ENCODE data around the gene OR51S1.

The OR51S1 gene

DNA sequence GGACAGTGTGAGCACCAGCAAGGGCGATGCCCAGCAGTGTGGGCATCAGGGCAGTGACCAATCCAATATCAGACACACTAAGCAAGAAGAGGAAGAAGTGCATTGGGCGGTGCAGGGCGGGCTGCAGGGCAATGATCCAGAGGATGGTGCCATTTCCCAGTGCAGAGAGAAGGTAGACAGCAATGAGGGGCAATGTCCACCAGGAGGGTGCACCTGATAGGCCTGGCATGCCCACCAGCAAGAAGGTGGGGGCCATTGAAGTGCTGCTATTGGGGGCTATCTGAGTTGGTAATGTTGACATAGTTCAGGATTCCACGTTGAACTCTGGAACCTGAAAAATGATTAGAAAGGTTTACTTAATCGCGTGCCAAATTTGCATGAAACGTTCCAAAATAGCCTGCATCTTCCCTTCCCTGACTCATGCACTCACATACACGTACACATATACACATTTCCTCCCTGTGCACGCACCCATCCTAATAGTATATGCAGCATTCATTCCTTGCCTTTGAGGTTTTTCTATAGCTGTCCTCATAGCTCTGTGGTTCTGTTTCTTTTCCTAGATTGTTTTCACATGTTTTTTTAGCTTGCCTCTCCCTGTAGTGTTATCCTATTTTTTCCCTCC, at the start of gene OR51S1:
TSS of gene OR51S1 (minus strand) at position 301 of the 625 bp plus-strand sequence. CDS start at position 301, 0 bp downstream.
- Mint-ChIP-seq H3K27me3 (ENCODE audit: low read depth) (no peaks in the 10 kb centered on the region), H3K9me3 (peaks cover 8% of the 10 kb centered on the region)

GRCh38 chr11:4891996-4892640, 43.1 kb upstream of the OR51S1 start:
- no peaks in the 10 kb centered on the region for H3K36me3 Mint-ChIP-seq (ENCODE audit: low read depth)
- H3K4me3 Mint-ChIP-seq: no peak overlapping the region
- no peak overlapping the region for H3K27ac Mint-ChIP-seq
- H3K27me3 Mint-ChIP-seq (ENCODE audit: low read depth): no peaks in the 10 kb centered on the region
- H3K4me1 Mint-ChIP-seq: peaks cover 9% of the 10 kb centered on the region
- no peak for TF ChIP-seq CTCF (IDR thresholded peaks at IDR 0.05; ENCODE audit: unreplicated experiment in 3 of 3)
- H3K9me3 Mint-ChIP-seq: no peaks in the 10 kb centered on the region

More for the DNA sequence above, at the start of gene OR51S1:
- H3K4me3 Mint-ChIP-seq: no peak within 1 kb of the TSS
- H3K27ac Mint-ChIP-seq: no peak within 1 kb of the TSS
- no peaks in the 10 kb centered on the region for H3K4me1 Mint-ChIP-seq
- TF ChIP-seq CTCF (IDR thresholded peaks at IDR 0.05; ENCODE audit: unreplicated experiment in 3 of 3): no peak
- H3K36me3 Mint-ChIP-seq (ENCODE audit: low read depth): no peaks in the 10 kb centered on the region

- H3K27me3 Mint-ChIP-seq (ENCODE audit: low read depth): no peaks in the 10 kb centered on the region
- H3K27ac Mint-ChIP-seq: no peak overlapping the region
- TF ChIP-seq CTCF (IDR thresholded peaks at IDR 0.05; ENCODE audit: unreplicated experiment in 3 of 3): no peak
- H3K36me3 Mint-ChIP-seq (ENCODE audit: low read depth): no peaks in the 10 kb centered on the region
- peaks cover 9% of the 10 kb centered on the region for H3K4me1 Mint-ChIP-seq
- H3K4me3 Mint-ChIP-seq: no peak overlapping the region
- no peaks in the 10 kb centered on the region for H3K9me3 Mint-ChIP-seq
Observed at GRCh38 chr11:4890279-4890678, 41.3 kb upstream of the OR51S1 start.

GRCh38 chr11:4887591-4887990, 38.6 kb upstream of the OR51S1 start:
- H3K9me3 Mint-ChIP-seq: no peaks in the 10 kb centered on the region
- H3K27me3 Mint-ChIP-seq (ENCODE audit: low read depth): no peaks in the 10 kb centered on the region
- H3K27ac Mint-ChIP-seq: peak overlapping the region in 1 of 3 experiments; percentile 13
- TF ChIP-seq CTCF (IDR thresholded peaks at IDR 0.05; ENCODE audit: unreplicated experiment in 3 of 3): no peak
- H3K4me1 Mint-ChIP-seq: peaks cover 25% of the 10 kb centered on the region
- H3K36me3 Mint-ChIP-seq (ENCODE audit: low read depth): no peaks in the 10 kb centered on the region
- no peak overlapping the region for H3K4me3 Mint-ChIP-seq

DNA sequence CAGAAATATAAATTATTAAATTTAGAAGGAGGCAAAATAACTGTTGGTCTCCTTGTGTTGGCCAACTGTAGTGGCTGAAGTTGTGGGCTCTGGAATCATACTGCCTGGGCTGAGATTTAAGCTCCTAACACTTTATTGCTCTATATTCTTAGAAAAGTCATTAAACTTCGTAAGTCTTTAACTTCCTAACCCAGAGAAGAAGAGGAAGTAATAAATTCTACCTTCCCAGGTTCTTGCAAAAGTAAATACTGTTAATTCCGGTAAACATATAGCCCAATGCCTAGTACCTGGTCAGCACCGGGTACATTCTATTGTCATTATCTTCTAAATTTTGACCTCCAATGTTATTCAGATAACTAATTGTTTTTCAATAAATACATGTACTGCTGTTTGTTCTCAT, 37.2 kb upstream of the OR51S1 start:
- Mint-ChIP-seq H3K27ac (no peak overlapping the region), H3K4me1 (peaks cover 33% of the 10 kb centered on the region), H3K27me3 (ENCODE audit: low read depth) (no peaks in the 10 kb centered on the region), H3K4me3 (no peak overlapping the region), H3K36me3 (ENCODE audit: low read depth) (no peaks in the 10 kb centered on the region), H3K9me3 (no peaks in the 10 kb centered on the region)
- TF ChIP-seq CTCF (IDR thresholded peaks at IDR 0.05; ENCODE audit: unreplicated experiment in 3 of 3): no peak

DNA sequence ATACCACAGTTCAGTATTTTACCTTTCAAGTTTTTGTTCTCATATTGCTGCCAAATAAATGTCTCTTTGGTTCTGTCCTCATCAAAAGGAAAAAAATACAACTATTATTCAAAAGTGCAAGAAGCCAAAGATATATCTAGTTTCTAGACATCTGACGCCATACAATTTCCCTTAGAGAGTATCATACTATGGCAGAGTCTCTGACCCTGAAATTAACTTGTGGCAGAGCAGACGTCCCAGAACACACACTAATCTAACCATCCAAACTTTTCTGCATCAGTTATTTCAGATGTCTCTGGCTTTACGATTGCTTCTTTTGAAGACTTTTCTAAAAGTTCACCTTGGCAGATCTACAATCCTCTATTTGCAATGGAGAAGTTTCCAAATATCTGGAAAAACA, 35.4 kb upstream of the OR51S1 start:
- Mint-ChIP-seq H3K27ac (peak overlapping the region; percentile 16 to 58 (median 23)), H3K36me3 (ENCODE audit: low read depth) (no peaks in the 10 kb centered on the region), H3K27me3 (ENCODE audit: low read depth) (no peaks in the 10 kb centered on the region), H3K4me1 (peaks cover 51% of the 10 kb centered on the region), H3K9me3 (no peaks in the 10 kb centered on the region), H3K4me3 (no peak overlapping the region)
- no peak for TF ChIP-seq CTCF (IDR thresholded peaks at IDR 0.05; ENCODE audit: unreplicated experiment in 3 of 3)
